COLO668 (cell line): ENCODE measurements around the gene PNMA8B.
"Not testable (repeated sequence)": the region's sequence is repeated elsewhere in the genome, so short reads cannot be mapped to it uniquely, and the experiment has no call there.

ENCODE experiments used
- DNase-seq: peaks from one replicate; lab custom pipeline; 2025; ENCODE audit not compliant: unreplicated experiment; lab: John Stamatoyannopoulos, UW

Gene PNMA8B, protein sequence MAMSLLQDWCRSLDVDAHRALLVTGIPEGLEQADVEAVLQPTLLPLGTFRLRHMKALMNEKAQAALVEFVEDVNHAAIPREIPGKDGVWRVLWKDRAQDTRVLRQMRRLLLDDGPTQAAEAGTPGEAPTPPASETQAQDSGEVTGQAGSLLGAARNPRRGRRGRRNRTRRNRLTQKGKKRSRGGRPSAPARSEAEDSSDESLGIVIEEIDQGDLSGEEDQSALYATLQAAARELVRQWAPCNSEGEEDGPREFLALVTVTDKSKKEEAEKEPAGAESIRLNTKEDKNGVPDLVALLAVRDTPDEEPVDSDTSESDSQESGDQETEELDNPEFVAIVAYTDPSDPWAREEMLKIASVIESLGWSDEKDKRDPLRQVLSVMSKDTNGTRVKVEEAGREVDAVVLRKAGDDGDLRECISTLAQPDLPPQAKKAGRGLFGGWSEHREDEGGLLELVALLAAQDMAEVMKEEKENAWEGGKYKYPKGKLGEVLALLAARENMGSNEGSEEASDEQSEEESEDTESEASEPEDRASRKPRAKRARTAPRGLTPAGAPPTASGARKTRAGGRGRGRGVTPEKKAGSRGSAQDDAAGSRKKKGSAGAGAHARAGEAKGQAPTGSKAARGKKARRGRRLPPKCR

DNA sequence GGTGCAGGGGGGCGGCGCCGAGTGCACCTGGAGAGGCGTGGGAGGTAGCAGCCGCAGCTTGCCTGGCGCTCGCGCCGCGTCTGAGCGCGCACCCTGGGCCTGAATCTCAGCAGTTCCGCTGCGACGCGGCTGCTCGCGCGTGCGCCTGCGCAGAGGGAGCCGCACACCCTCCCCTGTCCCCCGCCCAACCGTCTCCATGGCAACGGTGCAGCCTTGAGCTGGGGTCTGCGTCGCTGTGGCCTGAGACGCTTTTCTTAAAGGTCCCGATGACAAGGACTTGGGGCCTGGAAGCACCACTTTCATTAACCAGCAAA, at the start of gene PNMA8B:
Gene PNMA8B (minus strand): TSS at position 82 of the 314 bp plus-strand sequence. CDS start 402 bp downstream, outside the sequence.
- DNase-seq = peak; percentile 65

DNA sequence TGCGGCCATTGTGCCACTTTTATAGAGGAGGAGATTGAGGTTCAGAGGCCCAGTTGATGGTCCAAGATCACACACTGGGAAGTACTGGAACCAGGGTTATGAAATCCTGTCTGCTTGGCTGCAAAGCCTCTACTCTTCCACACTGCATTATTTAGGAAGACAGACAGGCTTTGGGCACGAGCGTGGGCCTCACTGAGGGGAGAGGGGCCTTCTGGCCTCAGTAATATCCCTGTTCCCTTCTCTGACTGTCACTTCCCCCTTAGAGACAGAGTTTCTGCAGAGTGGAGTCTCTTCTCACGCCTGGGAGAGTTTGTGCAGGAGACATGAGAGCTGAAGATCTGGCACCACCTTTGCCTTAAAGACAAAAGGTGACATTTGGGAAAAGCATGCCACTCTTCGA, 49.0 kb upstream of the PNMA8B start:
- DNase-seq = no peak

DNA sequence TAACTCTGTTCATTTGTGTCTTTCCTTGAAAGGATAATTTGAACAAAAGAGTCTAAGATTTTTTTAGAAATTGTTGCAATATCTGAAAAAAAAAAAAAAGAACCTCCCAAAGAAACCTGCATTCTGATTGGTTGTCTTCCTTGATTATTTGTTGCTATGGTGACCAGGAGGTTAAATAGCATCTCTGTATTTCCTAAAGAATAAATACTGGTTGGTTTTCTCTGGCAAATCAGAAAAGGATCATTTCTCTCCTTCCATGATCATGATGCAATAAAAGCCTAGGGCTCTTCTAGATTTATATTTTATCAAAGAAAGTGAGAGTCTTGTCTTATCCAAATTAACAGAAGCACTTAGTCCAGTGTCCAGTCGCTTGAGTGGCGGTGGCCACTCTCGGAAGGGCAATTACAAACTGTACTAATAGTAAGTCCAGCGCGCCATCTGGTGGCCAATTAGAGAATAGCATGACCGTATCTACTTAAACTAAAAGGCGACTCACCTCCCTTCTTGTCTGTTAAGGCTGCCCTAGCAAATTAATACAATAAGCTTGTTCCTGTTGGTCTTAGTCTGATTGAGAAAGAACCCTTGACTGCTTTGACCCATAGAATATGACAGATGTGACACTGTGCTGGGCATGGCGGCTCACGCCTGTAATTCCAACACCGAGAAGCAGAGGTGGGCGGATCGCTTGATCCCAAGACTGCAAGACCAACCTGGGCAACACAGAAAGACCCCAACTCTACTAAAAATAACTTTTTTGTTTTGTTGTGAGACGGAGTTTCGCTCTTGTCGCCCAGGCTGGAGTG, 47.0 kb upstream of the PNMA8B start:
- DNase-seq = peak; percentile 90

DNA sequence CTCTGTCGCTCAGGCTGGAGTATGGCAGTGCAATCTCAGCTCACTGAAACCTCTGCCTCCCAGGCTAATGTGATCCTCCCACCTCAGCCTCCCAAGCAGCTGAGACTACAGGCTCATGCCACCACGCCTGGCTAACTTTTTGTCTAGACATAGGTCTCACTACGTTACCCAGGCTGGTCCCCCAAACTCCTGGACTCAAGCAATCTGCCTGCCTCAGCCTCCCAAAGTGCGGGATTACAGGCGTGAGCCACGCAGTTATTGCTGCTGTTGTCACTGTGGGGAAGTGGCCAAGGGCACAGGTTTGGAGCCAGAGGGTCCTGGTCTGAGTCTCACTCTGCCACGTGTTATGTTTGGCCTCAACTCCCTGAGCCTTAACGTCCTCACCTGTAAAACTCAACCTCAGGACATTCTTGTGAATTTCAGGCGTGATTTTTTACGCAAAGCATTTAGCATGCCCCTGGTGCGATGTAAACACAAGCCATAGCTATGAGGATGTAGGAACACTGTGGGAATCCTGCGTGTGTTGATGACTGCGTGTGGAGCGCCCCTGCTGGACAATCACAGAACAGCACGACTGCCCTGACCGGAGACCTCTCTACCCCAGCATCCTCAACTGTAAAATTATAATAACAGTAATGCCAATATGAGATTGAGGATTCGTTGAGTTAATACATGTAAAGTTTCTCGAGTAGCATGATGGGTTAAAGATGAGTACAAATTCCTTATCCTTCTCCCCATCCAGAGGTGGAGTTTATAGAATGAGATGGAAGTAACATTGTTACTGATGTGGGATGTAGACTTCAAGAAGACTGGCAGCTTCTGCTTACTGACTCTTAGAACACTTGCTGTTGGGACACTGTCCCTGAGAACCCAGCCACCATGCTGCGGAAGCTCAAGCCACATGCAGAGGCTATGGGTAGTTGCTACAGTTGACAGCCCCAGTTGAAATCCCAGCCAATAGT, 41.8 kb upstream of the PNMA8B start:
- DNase-seq = peak; percentile 33

DNA sequence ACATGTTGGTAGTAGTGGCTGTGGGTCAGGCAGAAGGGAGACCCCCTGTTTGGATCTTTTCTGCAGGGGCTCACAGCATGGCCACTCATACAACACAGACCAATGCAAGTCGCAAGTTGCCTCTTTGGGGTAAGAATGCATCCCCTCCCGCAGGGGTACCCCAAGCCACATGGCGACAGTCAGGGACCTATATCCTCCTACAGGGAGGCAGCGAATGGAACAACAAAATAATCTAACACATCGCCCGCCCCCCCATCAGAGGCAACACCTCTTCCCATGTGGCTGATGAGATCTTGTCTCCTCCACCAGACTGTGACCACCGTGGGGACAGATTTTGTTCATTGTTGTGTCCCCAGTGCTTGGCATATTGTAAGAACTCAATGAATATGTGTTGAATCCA, 40.7 kb upstream of the PNMA8B start:
- DNase-seq = no peak

DNA sequence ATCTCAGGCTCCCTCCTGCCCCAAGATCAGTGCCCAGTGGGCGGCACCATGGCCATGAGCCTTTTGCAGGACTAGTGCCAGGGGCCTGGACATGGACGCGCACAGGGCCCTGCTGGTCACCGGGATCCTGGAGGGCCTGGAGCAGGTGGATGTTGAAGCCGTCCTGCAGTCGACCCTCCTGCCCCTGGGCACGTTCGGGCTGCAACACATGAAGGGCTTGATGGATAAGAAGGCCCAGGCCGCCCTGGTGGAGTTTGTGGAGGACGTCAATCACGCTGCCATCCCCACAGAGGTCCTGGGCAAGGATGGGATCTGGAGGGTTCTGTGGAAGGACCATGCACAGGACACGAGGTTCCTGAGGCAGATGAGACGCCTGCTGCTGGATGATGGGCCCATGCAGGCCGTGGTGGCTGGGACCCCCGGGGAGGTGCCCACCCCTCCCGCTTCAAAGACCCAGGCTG, 38.0 kb upstream of the PNMA8B start:
- no peak for DNase-seq

DNA sequence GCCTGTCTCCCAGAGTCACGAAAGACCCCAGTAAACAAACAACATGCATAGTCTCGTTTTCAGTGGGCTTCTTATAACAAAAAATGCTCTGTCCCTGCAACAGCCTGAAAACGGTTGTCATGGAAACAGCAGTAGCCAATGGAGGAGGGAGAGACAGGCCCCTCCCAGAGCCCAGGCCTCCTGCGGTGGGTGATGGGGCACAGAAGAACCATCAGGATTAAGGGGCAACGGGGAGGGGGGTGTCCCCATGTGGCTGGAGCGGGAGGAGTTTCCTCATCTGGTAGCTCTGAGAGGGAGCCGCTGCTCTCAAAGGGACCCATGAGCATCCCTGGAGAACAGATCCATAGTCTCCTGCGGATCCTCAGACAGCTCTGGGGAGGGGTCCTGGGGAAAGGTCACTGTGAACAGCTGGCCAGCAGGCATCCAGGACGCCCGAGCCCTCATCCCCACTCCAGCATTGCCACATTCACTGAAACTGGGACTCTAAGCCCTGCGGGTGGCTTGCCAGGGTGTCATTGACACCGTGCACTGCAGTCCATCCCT, 37.5 kb upstream of the PNMA8B start:
- DNase-seq = no peak

DNA sequence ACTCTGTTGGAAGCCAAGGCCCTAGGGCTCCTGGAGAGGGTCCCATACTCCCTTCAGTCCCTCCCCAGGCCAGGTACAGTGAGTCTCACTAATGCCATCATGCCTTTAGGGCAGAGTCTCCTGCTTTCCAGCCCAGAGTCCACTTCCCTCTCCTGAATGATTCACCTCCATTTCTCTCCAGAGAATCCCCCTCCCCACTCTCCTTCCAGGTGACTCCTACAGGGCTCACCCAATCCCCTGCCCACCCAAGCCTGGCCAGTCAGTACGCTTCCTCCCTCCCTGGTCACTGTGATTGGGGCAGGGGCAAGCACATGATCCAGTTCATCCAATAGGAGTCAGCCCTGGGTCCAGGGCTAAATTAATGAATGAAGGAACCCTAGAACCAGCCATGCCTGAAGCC, 35.0 kb upstream of the PNMA8B start:
- no peak for DNase-seq

DNA sequence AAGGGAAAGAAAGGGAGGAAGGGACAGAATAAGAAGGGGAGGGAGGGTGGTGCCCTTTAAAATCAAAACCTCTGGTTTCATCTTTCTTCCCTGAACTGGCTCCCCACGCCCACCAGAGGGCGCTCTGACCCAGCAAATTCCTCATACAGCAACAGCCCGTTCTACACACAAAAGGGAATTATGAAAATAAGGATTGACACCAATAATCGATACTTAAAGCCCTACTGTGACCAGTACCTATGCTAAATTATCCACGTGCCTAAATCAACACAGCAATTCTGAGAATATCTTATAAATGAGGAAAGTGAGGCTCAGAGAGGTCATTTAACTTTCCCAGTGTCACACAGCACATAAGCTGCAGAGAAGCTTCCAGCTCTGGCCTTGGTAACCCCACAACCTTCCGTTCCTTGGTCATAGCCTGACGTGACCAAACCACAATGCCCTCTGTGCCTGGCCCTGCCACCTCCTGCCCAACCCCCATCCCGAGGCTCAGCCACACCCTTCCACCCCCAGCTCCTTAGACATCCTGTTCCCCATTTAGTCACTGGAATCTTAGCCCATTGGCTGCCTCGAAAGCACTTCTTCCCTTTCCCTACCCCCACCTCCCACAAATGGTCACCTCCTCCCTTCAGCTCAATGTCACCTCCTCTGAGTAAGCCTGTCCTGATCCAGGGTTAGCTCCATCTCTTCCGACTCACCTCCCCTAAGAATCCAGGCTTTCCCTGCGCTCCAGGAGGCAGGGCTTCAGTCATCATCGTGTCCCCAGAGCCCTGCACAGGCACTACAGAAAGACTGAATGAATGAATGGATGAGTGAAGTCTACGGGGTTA, 34.2 kb upstream of the PNMA8B start:
- DNase-seq = peak; percentile 66

DNA sequence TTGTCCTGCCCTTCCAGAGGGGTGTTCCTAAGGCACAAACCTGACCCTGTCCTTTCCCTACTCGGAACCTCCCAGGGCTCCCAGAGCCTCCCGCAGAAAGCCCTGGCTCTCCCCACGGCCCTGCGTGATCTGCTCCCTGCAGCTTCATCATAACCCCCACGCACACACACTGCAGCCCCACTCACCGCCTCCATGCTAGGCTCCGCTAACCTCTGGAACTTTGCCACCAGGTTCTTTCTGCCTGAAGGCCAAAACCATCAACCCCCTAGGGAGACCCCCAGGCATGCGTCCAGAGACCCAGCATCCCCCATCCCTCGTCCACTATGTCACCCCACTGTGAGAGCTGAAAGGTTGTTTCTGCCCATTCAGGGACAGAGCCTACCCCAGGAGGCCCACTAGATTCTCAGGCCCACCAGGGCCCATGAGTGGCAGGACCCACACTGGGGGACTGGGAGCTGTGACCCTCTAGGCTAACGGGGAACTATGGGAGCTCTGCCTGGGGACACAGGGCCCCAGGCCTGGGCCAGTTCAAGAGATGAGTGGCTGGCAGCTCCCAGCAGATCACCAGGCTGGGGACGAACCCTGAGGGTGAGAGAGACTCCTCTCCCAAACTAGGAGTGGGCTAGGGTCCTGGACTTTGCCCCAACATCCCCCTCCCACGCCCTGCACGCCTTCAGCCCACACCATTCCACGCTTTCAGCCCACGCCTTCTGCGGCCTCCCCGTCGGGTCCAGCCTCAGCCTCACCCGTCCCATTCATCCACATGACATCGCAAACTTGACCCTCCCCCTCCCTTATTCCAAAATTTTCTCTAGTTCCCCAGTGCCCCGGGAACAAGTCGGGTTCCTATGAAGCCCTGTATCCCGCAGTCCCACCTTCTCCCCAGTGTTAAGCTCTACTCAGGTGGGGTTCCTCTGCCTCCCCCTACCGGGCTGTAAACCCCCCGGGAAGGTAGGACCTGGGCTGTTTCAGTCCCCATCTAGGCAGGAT, 33.2 kb upstream of the PNMA8B start:
- no peak for DNase-seq

DNA sequence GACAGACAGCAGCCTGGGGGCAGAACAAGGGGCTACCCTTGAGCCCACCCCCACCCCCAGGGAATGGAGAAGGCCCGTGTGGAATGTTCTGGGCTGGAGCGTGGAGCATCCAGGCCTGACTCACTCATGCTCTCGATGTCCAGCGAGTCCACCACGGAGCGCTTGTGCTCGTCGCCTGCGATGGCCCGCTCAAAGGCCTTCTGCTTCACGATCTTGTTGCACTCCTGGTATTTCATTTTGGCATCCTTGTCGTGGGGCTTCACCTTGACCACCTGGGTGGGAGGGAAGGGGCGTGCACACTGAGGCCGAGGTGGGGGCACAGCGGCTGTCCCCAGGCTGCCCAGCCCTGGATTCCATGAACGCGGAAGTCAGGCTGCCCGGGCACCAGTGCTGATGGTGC, 31.1 kb upstream of the PNMA8B start:
- not testable (repeated sequence) for DNase-seq

DNA sequence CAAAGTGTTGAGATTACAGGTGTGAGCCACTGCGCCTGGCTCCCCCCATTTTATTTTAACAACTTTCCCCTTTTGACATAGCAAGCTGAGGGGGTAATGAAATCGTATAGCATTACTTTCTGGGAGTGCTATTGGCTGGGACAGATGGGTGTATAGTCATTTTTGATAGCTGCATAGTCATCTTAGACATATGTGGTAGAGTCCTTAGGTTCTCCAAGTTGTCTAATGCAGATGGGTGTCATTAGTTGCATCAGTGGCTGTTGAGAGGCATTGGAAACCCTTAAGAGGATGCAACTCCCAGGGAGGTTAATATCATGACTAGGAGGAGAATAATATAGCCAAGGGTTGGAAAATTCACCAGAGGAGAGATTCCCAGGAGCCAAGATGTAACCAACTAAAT, 28.6 kb upstream of the PNMA8B start:
- DNase-seq = no peak

DNA sequence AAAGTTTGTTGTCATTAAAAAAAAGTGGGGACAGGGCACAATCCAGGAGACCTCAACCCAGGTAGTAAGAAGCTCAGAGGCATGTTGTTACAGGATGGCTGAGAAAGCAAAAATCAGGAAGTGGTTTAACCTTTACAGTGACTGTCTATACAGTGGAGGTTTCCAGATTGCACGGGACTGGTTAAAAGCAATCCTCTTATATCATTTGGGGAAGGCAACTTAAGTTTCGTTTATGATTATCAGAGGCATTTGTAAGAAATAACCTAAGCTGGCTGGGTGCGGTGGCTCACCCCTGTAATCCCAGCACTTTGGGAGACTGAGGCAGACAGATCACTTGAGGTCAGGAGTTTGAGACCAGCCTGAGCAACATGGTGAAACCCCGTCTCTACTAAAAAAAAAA, 27.3 kb upstream of the PNMA8B start:
- not testable (repeated sequence) for DNase-seq

DNA sequence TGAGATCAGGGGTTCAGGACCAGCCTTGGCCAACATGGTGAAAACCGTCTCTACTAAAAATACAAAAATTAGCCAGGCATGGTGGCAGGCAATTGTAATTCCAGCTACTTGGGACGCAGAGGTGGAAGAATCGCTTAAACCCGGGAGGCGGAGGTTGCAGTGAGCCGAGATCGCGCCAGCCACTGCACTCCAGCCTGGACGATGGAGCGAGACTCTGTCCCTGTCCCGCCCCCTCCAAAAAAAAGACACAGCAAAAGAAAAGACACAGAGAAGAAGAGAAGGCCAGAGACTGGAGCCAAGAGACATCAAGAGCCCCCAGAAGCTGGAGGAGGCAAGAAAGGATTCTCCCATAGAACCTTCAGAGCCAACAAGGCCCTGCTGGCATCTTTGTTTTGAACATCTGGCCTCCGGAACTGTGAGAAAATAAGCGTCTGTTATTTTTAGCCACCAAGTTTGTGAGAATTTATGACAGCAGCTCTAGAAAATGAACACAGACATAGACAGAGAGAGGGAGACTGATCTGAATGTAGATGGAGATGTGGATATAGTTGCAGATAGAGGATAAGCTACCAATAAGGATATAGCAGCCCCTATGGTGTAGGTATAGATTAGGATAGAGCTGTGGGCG, 25.7 kb upstream of the PNMA8B start:
- DNase-seq = no peak

DNA sequence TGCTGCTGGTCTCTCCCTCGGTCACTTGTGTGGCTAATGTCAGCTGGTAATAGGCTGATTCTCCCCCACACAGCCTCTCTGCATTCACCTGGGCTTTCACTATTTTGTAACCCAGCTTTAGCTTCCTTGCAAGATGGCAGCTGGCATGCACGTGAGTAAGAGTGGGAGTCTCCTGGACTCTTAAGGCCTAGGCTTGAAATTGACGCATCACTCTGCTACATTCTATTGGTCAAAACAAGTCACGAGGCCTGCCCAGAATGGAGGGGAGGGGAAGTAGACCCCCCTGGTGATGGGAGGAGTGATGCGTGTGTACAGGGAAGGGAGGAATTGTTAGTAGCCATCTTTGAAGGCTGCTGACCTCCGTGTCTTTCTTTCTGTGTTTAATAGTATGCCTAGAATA, 24.9 kb upstream of the PNMA8B start:
- no peak for DNase-seq

DNA sequence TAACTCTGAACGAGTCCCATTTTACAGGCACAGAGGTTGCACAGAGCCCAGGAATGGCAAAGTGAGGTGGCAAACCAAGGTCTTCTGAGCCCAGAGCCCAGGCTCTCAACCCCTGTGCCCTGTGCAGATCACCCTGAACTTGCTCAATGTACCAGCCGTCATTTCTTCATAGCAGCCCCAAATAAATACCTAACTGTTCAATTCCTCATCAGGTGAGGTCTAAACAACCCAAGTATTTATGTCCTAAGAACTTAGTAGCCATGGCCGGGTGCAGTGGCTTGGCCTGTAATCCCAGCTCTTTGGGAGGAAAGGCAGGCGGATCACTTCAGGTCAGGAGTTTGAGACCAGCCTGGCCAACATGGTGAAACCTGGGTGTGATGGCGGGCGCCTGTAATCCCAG, 21.8 kb upstream of the PNMA8B start:
- no peak for DNase-seq

DNA sequence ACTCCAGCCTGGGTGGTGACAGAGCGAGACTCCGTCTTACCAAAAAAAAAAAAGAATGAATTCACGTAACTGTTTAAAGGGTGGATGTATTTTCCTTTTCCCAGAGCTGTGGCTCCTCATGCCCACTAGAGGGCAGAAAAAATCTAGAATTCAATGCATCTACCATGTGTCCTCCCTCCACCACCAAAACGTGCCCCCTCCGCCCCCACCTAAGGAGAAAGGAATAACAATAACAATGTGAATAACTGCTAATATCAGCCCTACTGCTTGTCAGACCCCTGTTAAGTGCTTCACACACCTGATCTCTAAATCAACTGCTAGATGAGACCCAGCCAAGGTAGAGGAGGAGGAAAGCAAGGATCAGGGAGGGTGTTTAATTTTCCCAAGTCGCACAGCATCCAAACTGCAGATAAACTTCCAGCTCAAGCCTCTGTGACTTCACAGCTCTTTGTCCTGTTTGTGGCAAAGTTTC, 20.2 kb upstream of the PNMA8B start:
- DNase-seq = no peak

DNA sequence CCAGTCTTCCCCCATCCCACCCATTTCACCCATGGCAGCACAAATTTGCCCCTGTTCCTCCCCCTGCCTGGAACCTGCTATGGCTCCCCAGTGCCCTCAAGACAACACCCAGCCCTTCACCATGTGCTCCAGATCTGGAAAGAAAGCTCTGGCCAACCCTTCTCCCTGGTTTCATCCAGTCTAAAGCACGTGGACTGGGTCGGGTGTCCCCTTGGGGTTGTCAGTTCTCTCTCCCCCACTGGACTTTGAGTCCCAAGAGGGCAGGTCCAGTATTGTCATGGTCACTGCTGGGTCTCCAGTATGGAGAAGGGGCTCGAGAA, 19.6 kb upstream of the PNMA8B start:
- DNase-seq = no peak
